Mesenchymal stem cell (in vitro differentiated cells and primary cell): Measurements from ENCODE around the gene IL11RA.

Experiments used
- DNase-seq: peaks from one replicate; pipeline ENCODE4 v3.0.0-alpha.2; 2013
- H2AFZ ChIP-seq: one replicate; pipeline ENCODE4 v1.6.1; 2013; ENCODE audit warnings: low read depth, mild to moderate bottlenecking, control low read depth, inconsistent platforms, low read length, moderate library complexity
- H2AK5ac ChIP-seq: 2 replicates; pipeline ENCODE4 v1.6.1; 2013; ENCODE audit warnings: low read length, moderate library complexity, mild to moderate bottlenecking, inconsistent platforms; ENCODE audit not compliant: severe bottlenecking
- H2BK120ac ChIP-seq: one replicate; pipeline ENCODE4 v1.6.1; 2013; ENCODE audit warnings: low read depth, mild to moderate bottlenecking, inconsistent platforms, low read length, moderate library complexity
- H2BK12ac ChIP-seq, 2 experiments: one replicate each; pipeline ENCODE4 v1.6.1; 2013; ENCODE audit warnings: inconsistent platforms in 2 of 2, low read length in 2 of 2, mild to moderate bottlenecking in 2 of 2, moderate library complexity in 2 of 2, control low read depth in 1 of 2
- H2BK15ac ChIP-seq: one replicate; pipeline ENCODE4 v1.6.1; 2013; ENCODE audit warnings: mild to moderate bottlenecking, low read depth, inconsistent platforms; ENCODE audit not compliant: poor library complexity, severe bottlenecking
- H2BK5ac ChIP-seq: 2 replicates; pipeline ENCODE4 v1.6.1; 2013; ENCODE audit warnings: low read depth, mild to moderate bottlenecking, low read length, control low read depth, inconsistent platforms; ENCODE audit not compliant: poor library complexity, severe bottlenecking
- H3K14ac ChIP-seq, 2 experiments: one replicate each; pipeline ENCODE4 v1.6.1; 2013; ENCODE audit warnings: inconsistent platforms in 2 of 2, low read length in 2 of 2, control low read depth in 1 of 2, mild to moderate bottlenecking in 1 of 2, moderate library complexity in 1 of 2
- H3K18ac ChIP-seq, 2 experiments: one replicate each; pipeline ENCODE4 v1.6.1; 2013; ENCODE audit warnings: inconsistent platforms in 2 of 2, low read length in 2 of 2, control low read depth in 1 of 2, low read depth in 1 of 2, mild to moderate bottlenecking in 1 of 2
- H3K23ac ChIP-seq, 2 experiments: one replicate each; pipeline ENCODE4 v1.6.1; 2013; ENCODE audit warnings: inconsistent platforms in 2 of 2, low read length in 2 of 2, mild to moderate bottlenecking in 2 of 2, moderate library complexity in 2 of 2, control low read depth in 1 of 2
- H3K27ac ChIP-seq: 2 replicates; pipeline ENCODE4 v1.5.1; 2013; ENCODE audit warnings: mild to moderate bottlenecking, moderate library complexity, low read length, control low read depth, inconsistent platforms; ENCODE audit not compliant: poor library complexity, severe bottlenecking
- H3K27me3 ChIP-seq, 2 experiments: 2 replicates each; pipeline versions ENCODE4 v1.6.1 to v1.7.0; 2013; ENCODE audit warnings: low read length in 2 of 2, mild to moderate bottlenecking in 2 of 2, moderate library complexity in 2 of 2, control low read depth in 1 of 2, inconsistent platforms in 1 of 2; ENCODE audit not compliant: control insufficient read depth in 1 of 2, insufficient read depth in 1 of 2
- H3K36me3 ChIP-seq, 2 experiments: 2 replicates each; pipeline versions ENCODE4 v1.6.1 to v1.7.0; 2013; ENCODE audit warnings: low read length in 2 of 2, control low read depth in 1 of 2, inconsistent platforms in 1 of 2, low read depth in 1 of 2, mild to moderate bottlenecking in 1 of 2; ENCODE audit not compliant: insufficient read depth in 2 of 2, control insufficient read depth in 1 of 2
- H3K4ac ChIP-seq, 2 experiments: one replicate each; pipeline ENCODE4 v1.6.1; 2013; ENCODE audit warnings: inconsistent platforms in 2 of 2, low read length in 2 of 2, mild to moderate bottlenecking in 2 of 2, moderate library complexity in 2 of 2, control low read depth in 1 of 2, low read depth in 1 of 2
- H3K4me1 ChIP-seq: 2 replicates; pipeline ENCODE4 v1.6.1; 2013; ENCODE audit warnings: low read depth, low read length, control low read depth; ENCODE audit not compliant: control insufficient read depth, insufficient read depth
- H3K4me2 ChIP-seq: 2 replicates; pipeline ENCODE4 v1.6.1; 2013; ENCODE audit warnings: low read length, mild to moderate bottlenecking, inconsistent platforms; ENCODE audit not compliant: poor library complexity, severe bottlenecking
- H3K4me3 ChIP-seq, 2 experiments: 2 replicates each; pipeline versions ENCODE4 v1.5.1 to v1.7.0; 2013; ENCODE audit warnings: low read length in 2 of 2, mild to moderate bottlenecking in 2 of 2, control low read depth in 1 of 2, low read depth in 1 of 2; ENCODE audit not compliant: insufficient read depth in 1 of 2
- H3K79me1 ChIP-seq: replicated peaks from 2 replicates; pipeline ENCODE4 v1.6.1; 2013; ENCODE audit warnings: mild to moderate bottlenecking, control low read depth, low read length, inconsistent platforms; ENCODE audit not compliant: poor library complexity, severe bottlenecking
- H3K9ac ChIP-seq: 2 replicates; pipeline ENCODE4 v1.7.0; 2013; ENCODE audit warnings: mild to moderate bottlenecking, low read length, moderate library complexity
- H3K9me3 ChIP-seq: 2 replicates; pipeline ENCODE4 v1.7.0; 2013; ENCODE audit warnings: mild to moderate bottlenecking, low read length; ENCODE audit not compliant: control insufficient read depth
- H4K8ac ChIP-seq: one replicate; pipeline ENCODE4 v1.6.1; 2013; ENCODE audit warnings: inconsistent platforms, mild to moderate bottlenecking, low read length, moderate library complexity
- H4K91ac ChIP-seq: one replicate; pipeline ENCODE4 v1.6.1; 2013; ENCODE audit warnings: mild to moderate bottlenecking, low read length, inconsistent platforms
- WGBS: methylation state at CpG from one replicate; pipeline ENCODE4 v1.1.7; 2013; ENCODE audit warnings: mixed read lengths; 5-methylcytosine and 5-hydroxymethylcytosine counted together

The IL11RA gene

DNA sequence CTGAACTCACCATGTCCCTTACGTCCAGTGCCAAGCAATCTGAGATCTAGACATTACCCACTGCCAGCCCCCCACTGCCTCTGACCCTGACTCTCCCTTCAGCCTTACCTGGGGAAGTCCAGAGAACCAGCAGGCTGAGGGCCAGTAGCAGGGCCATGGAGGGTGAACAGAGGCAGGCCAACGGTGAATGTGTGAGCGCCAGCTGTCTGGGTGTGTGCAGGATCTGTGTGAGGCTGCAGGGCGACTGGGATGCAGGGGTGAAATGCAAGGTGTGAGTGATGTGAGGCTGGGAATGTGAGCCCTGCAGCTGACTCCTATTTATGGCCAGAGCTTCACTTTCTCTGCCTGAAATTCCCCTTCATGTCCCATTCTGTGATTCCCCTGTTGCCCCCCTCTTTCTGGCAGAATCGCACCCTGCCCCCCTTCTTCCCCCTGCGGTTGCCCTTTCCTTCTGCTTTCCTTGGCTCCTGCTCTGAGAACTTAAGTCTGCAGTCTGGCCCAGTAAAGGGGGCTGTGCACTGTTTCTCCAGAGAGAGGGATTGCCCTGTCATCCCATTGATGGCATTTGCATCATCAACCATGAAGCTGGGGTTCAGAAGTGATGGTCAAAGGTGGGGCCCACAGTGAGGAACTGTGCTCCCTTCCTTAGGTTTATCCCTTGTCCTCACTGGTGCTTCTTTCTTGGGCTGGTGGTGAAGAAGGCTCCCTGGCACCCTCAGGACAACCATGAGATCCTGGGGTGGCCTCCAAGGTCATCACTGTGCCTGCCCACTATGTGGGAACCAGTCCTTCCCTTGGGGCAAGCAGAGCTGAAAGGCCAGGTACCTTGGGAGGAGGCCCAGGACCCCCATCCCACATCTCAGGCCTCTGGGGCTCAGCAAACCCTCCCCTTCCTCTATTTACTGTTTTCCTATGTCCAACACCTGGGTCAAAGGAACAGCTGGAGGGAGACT lies 39.3 kb downstream of the IL11RA start, which contains the start of gene CCL19:
CCL19 (minus strand) TSS at position 294 of the 953 bp plus-strand sequence; CDS start at position 157, 137 bp downstream.
- Histone ChIP-seq H3K4me2 (no peak within 1 kb of the TSS), H2BK120ac (no peak within 1 kb of the TSS), H2BK12ac (no peak within 1 kb of the TSS), H2BK5ac (no peak within 1 kb of the TSS), H3K79me1 (no peaks in the 10 kb centered on the region), H3K27me3 (peaks cover 0 to 11% of the 10 kb centered on the region in 2 experiments), H3K14ac (peak within 1 kb of the TSS in 1 of 2 experiments; percentile 23), H4K91ac (no peak within 1 kb of the TSS), H2AK5ac (no peak within 1 kb of the TSS), H2BK15ac (no peak within 1 kb of the TSS), H3K9ac (no peak within 1 kb of the TSS), H3K23ac (no peak within 1 kb of the TSS), H3K18ac (no peak within 1 kb of the TSS), H3K4me3 (no peak within 1 kb of the TSS), H4K8ac (no peak within 1 kb of the TSS), H3K4me1 (no peaks in the 10 kb centered on the region), H3K36me3 (no peaks in the 10 kb centered on the region), H3K27ac (no peak within 1 kb of the TSS), H2AFZ (no peak within 1 kb of the TSS), H3K4ac (no peak within 1 kb of the TSS), H3K9me3 (no peaks in the 10 kb centered on the region)
- no peak for DNase-seq
- 84% methylated on average over 6 of the region's 6 CpGs for WGBS

DNA sequence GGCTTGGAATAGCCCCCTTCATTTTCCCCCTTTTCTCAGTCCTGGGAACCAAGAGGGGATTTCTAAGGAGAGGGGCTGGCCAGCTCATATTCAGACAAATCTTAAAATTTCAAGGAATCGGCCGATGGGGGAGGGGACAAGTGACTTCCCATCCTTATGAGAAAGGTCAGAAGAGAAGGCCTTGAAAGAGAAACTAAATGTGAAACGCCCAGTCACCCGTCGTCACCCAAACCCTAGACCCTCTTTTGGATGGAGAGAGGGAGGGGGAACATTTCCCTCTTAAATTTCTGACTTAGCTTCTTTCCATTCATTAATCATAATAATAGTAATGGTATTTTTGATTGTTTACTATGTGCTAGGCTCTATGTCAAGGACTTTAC lies 39.9 kb downstream of the IL11RA start:
- no peak for DNase-seq
- H3K23ac ChIP-seq: no peak overlapping the region

DNA sequence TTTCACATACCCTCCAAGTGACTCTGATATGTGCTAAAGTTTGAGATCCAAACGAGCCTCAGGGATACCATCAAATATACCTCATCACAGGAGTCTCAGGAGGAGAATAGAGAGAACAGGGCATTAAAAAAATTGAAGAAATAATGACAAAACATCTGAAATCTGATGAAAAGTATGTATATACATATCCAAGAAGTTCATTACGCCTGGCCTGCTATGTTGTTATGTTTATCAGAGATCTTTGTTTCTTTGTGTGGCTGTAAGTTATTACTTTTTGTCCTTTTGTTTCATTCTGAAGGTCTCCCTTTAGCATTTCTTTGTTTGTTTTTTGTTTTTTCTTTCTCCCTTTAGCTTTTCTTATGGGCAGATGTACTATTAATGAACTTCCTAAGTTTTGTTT lies 41.6 kb downstream of the IL11RA start:
- no peak overlapping the region for H3K4ac ChIP-seq
- H2BK15ac ChIP-seq: no peak overlapping the region
- H3K4me2 ChIP-seq: no peak overlapping the region
- no peaks in the 10 kb centered on the region for H3K4me1 ChIP-seq
- H3K4me3 ChIP-seq: no peak overlapping the region
- no peaks in the 10 kb centered on the region for H3K79me1 ChIP-seq
- H4K8ac ChIP-seq: no peak overlapping the region
- H3K23ac ChIP-seq: no peak overlapping the region
- no peak overlapping the region for H3K18ac ChIP-seq
- H3K14ac ChIP-seq: no peak overlapping the region
- DNase-seq: no peak
- peaks cover 0 to 11% of the 10 kb centered on the region in 2 experiments for H3K27me3 ChIP-seq
- H2AK5ac ChIP-seq: no peak overlapping the region
- no peak overlapping the region for H2BK5ac ChIP-seq
- H3K9ac ChIP-seq: no peak overlapping the region
- H3K36me3 ChIP-seq: no peaks in the 10 kb centered on the region
- H2BK120ac ChIP-seq: no peak overlapping the region
- H4K91ac ChIP-seq: no peak overlapping the region
- H3K9me3 ChIP-seq: no peaks in the 10 kb centered on the region
- no peak overlapping the region for H2AFZ ChIP-seq
- no peak overlapping the region for H2BK12ac ChIP-seq
- no peak overlapping the region for H3K27ac ChIP-seq
- WGBS: 100% methylated on average over 1 of the region's 2 CpGs

More for the DNA sequence above, 39.9 kb downstream of the IL11RA start:
- no peak overlapping the region for H3K14ac ChIP-seq
- no peak overlapping the region for H3K4me3 ChIP-seq
- no peak overlapping the region for H4K8ac ChIP-seq
- no peak overlapping the region for H2BK15ac ChIP-seq
- no peaks in the 10 kb centered on the region for H3K36me3 ChIP-seq
- no peaks in the 10 kb centered on the region for H3K79me1 ChIP-seq
- H2AFZ ChIP-seq: no peak overlapping the region
- WGBS: 84% methylated on average over 3 of the region's 5 CpGs
- no peak overlapping the region for H3K27ac ChIP-seq
- H3K27me3 ChIP-seq: peaks cover 0 to 11% of the 10 kb centered on the region in 2 experiments
- H2BK12ac ChIP-seq: no peak overlapping the region
- H2BK5ac ChIP-seq: no peak overlapping the region
- no peak overlapping the region for H3K4ac ChIP-seq
- H3K18ac ChIP-seq: no peak overlapping the region
- no peak overlapping the region for H3K9ac ChIP-seq
- H2BK120ac ChIP-seq: no peak overlapping the region
- H2AK5ac ChIP-seq: no peak overlapping the region
- no peaks in the 10 kb centered on the region for H3K4me1 ChIP-seq
- no peaks in the 10 kb centered on the region for H3K9me3 ChIP-seq
- H4K91ac ChIP-seq: no peak overlapping the region
- H3K4me2 ChIP-seq: no peak overlapping the region

- Histone ChIP-seq H4K8ac (no peak overlapping the region), H3K23ac (no peak overlapping the region), H2BK15ac (no peak overlapping the region), H2AFZ (no peak overlapping the region), H3K9ac (no peak overlapping the region), H2BK5ac (no peak overlapping the region), H3K9me3 (no peaks in the 10 kb centered on the region), H3K4me1 (no peaks in the 10 kb centered on the region), H3K4me3 (no peak overlapping the region), H3K79me1 (no peaks in the 10 kb centered on the region), H3K27me3 (peaks cover 7 to 18% of the 10 kb centered on the region in 2 experiments), H4K91ac (no peak overlapping the region), H3K4ac (no peak overlapping the region), H3K4me2 (no peak overlapping the region), H2AK5ac (no peak overlapping the region), H2BK120ac (no peak overlapping the region), H3K36me3 (no peaks in the 10 kb centered on the region), H3K27ac (no peak overlapping the region), H3K14ac (no peak overlapping the region), H2BK12ac (no peak overlapping the region), H3K18ac (no peak overlapping the region)
- no peak for DNase-seq
Measured at GRCh38 chr9:34694811-34695210, 42.8 kb downstream of the IL11RA start.
